ENCODE data around the gene CFAP119.
A peak's percentile ranks its signal among the peaks of the same experiment; 100 is the strongest.

CFAP119 gene

DNA sequence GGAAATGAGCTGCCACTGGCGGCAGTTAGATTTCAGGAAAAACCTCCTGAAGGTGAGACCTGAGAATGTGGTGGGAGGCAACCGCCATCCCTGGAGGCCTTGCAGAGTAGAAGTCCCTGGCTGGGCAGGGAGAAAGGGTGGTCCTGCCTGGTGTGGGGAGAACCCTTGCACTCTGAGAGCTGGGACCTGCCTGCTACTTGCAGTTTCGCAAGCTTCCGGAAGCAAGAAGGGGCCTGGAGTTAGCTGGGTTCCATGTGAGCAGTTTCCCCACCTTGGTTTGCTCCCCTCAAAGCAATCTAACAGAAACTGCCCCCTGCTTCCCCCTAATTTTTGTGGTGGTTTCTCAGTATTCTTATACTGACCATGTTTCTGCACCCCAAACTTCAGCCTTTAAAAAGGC lies 18.7 kb upstream of the CFAP119 start:
- no peak for DNase-seq

DNA sequence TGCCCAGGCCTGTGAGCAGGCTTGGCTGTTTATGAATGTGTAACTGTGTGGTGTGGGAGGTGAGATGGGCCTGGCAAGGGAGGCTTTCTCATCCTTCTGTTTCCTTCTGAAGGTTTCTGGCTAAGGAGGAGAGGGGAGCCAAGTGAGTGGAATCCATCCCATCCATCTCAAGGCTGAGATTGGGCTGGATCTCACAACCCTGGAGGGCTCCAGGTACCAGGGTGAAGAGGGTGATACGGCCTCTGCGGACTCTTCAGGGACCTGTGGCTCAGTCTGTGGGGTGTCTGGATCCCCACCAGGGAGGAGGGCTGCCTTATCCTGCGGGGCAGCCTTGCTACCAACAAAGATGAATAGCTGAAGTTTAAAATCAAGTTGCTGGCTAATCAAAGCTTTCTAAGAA lies 18.2 kb upstream of the CFAP119 start:
- no peak for DNase-seq

DNA sequence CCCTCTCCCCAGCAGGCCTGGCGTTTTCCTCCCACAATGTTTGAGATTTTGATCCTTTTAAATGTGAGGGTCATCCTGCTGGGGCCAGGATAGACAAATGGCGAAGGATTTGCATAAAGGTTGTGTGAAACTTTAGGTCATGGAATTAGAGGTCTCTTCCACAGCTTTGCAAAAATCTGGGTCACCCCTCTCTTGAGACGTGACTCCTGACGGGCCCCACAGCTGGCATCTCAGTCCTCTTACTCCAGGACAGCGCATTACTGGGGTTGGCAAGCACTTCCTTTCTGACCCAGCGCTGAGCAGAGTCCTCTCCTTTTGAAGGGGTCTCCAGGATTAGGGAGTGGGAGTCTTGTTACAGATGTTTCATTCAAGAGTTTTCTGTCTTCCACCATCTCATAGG lies 17.7 kb upstream of the CFAP119 start:
- DNase-seq, result no peak

DNA sequence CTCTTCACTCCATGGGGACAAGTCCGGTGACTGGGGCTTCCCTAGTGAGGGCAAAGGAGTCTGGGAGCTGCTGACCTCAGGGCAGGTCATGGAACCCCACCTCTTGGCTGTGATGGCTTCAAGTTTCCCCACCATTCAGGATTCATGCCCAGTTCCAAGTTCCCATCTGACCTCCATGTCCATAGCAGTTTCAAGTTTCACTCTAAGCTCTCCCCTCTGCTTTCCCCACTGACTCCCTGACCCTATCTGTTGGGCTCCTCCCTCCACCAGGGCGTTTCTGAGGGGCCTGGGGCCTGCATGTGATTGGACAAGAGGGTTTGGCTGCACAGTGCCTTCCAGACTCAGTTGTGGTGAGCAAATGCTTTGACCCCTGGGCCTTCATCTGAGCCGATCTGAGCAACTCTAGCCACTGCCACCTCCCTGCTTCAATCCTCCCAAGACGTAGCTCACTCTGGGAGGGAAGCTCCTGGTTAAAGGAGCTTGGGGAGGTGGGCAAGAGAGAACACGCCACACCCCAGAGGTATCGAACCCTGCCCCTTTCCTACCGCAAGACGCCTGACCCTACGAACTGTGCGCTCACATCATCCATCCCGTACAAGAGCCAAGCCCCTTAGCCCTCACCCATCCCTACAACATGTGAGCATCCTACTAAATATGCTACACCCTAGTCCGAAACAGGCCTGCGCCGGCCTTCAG lies 16.8 kb upstream of the CFAP119 start:
- DNase-seq, result no peak

DNA sequence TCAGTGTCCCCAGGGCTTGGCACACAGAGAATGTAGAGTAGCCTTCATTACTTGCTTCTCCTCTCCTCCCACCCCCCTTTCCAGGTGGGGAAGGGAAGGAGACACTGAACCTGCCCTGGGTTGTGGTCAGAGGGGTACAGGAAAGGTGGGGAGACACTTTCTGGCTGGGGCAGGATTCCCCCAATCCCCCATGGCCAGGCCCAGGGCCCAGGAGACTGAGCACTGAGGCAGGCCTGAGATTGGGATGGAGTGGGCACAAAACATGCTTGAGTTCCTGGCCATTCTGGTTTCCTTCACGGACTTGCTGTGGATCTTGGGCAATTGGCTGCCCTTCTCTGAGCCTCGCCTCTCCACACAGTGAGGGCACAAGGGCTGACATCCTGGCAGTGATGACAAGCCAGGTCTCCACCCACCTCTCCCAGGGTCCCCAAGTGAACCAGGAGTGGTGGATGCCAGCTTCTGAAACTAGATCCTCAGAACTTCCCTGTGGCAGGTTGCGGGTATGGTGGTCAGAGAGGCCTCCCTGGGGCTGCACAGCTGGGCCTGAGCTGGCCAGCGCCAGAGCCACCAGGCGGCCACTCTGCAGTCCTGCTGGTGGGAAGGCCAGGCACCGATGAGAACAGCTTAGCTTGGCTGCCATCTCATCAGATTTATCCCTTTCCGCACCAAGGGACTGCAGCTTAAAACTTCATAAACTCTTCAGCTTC lies 15.9 kb upstream of the CFAP119 start:
- no peak for DNase-seq

- DNase-seq, result peak; percentile 28
Observed at GRCh38 chr16:30775392-30776188, 13.7 kb upstream of the CFAP119 start.

DNA sequence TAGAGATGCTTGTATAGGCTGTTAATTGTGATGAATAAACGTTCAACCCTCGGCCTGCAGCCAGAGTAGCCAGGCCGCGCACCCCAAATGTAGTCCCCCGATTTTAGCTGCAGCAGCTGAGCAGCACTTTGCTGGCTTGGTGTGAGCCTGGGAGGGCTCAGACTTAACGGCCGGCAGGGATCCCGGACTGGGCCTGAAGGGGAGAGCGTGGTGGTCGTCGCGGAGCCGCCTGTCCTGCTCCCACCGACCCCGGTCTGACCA lies 13.2 kb upstream of the CFAP119 start:
- DNase-seq, result no peak

GRCh38 chr16:30774367-30775130 lies 12.7 kb upstream of the CFAP119 start:
- no peak for DNase-seq

GRCh38 chr16:30773826-30774225 lies 12.0 kb upstream of the CFAP119 start:
- no peak for DNase-seq

DNA sequence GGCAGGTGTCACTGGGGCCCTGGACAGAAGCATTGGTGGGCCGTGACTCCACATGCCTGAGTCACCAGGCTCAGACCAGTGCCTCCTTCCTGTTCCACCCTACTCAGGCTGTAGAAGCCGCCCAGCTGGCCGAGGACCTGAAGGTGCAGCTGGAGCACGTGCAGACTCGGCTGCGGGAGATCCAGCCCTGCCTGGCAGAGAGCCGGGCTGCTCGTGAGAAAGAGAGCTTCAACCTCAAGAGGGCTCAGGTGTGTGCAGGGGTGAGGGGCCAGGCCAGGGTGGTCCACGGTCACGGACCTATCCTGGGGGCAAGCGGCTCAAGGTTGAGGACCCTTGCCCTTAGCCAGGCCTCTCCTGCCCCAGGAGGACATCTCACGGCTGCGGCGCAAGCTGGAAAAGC lies 9.9 kb upstream of the CFAP119 start:
- no peak for DNase-seq

- DNase-seq, result no peak
Observed at GRCh38 chr16:30769379-30770089, 7.7 kb upstream of the CFAP119 start.

- no peak for DNase-seq
Observed at GRCh38 chr16:30768583-30769181, 6.8 kb upstream of the CFAP119 start.

GRCh38 chr16:30767767-30768465 lies 6.1 kb upstream of the CFAP119 start:
- DNase-seq, result no peak

- no peak for DNase-seq
Observed at GRCh38 chr16:30766933-30767284, 5.0 kb upstream of the CFAP119 start.

DNA sequence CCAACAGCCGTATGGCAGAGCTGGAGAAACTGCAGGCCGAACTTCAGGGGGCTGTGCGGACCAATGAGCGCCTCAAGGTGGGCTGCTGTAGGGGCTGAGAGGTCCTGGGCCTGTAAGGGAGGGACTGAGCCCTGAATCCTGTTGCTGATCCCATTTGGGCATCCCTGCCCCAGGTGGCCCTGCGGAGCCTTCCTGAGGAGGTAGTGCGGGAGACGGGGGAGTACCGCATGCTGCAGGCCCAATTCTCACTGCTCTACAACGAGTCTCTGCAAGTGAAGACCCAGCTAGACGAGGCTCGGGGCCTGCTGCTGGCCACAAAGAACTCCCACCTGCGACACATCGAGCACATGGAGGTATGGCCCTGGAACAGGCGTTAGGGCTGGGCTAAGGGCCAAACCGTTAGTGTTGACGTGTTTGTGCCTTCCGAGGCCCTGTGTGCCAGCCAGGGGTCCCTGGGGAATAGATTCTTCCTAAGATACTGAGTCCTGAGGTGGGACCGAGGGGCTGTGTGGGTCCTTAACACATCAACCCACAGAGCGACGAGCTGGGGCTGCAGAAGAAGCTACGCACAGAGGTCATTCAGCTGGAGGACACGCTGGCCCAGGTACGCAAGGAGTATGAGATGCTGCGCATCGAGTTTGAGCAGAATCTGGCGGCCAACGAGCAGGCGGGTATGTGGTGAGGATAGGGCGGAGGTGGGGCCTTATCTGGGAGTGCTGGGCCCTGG lies 4.5 kb upstream of the CFAP119 start:
- DNase-seq, result no peak

DNA sequence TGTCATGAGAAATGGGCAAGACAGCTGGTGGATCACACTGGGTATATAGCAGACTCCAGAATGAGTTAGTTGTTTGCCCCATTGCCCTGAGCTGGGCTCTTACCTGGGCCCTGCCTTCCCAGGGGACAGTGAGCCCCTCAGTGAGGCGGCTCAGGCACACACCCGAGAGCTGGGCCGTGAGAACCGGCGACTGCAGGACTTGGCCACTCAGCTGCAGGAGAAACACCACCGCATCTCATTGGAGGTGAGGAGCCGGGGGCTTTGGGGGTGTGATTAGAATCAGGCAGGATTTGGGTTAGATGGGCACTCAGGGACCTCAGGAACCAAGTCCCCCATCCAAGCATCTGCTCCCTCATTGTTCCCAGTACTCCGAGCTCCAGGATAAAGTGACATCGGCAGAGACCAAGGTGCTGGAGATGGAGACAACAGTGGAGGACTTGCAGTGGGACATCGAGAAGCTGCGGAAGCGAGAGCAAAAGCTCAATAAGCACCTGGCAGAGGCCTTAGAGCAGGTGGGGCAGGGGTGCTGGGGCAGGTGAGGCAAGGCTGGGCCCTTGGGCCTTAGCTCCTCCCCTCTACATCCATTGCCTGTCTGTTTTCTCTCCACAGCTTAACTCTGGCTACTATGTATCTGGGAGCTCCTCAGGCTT lies 3.1 kb upstream of the CFAP119 start:
- no peak for DNase-seq

DNA sequence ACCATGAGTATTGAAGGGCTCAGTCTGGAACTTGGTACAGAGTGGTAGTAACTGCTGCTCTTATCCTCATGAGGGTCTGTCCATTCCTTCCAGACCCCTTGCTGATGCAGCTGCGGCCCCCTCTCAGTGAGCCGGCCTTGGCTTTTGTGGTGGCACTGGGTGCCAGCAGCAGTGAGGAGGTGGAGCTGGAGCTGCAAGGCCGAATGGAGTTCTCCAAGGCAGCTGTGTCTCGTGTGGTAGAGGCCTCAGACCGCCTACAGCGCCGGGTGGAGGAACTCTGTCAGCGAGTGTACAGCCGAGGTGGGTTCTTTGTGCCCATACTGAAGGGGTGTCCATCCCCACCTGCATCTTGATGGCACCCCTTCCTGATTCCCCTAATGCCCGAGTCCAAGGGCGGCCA lies 2.2 kb upstream of the CFAP119 start:
- no peak for DNase-seq

DNA sequence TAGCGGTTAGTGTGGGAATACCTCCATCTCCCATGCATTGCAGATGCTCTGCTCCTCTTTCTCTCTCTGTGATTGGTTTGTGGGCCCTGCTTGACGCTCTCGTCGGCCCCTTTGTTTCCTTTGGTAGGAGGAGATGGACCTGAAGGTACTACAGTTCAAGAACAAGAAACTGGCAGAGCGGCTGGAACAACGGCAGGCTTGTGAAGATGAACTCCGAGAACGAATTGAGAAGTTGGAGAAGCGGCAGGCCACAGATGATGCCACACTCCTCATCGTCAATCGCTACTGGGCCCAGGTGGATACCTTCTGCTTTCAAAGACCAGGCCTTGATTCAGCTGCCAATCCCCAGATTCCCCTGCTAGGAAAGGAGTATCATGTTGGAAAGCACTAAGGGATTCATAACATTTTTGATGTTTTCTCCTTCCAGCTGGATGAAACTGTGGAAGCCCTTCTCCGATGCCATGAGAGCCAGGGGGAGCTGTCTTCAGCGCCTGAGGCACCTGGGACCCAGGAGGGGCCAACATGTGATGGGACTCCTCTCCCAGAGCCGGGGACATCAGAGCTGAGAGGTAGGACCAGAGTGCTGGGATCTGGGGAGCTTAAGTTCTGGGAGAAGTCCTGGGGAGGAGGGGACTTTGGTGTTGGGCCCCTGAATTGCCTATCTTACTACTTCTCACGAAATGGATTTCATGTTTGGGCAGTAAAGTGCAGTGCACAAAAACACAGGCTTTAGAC lies 1.3 kb upstream of the CFAP119 start:
- no peak for DNase-seq

DNA sequence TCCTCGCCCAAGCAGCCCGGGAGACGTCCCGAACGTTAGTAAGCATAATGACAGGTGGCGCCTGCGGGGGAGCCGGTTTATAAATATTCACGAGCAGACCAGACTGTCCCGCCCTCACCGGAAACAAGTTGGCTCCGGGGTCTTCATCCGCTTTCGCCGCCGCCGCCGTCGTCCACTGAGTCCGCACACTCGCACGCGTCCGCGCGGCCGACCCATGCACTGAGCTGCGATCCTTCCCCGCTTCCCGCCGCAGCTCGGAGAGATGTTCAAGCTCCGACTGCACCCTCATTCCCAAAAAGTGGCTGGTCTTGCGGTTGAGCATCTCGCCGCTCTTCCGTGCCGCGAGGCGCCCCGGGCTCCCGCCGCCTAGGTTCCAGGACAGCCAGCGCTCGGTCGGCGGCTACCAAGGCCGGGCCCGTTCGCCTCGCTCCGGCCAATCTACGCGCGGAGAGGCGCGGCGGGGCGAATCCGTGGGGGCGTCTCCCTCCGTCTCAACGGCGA lies 385 bp downstream of the CFAP119 start:
- DNase-seq, result peak; percentile 34
